ENCODE data around the gene RIPOR3. TPM values are rescaled to one million over a fixed set of nuclear protein-coding genes. Genes with fewer than 3 reads are reported as not detected.

The RIPOR3 gene
- total RNA-seq, 2 experiments from 2014 or later: 0.53 TPM; not detected in 1

DNA sequence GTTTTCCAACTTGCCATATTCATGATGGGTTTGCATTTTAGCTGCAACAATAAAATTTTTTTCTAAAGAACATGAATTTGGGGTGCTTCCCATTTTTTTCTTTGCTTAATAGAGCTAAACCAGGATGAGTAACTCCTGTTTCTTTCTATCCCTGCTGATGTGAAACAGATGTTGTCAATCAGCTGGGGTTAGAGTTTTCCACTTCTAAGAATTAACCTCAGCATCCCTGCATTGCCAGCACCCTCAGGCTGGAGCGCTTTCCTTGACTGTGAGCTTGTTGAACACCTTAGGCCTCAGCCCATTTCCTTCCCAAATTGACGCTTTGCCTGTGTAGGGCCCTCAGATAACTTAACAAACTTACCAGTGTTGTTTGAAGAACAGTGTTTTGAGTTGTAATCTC lies 106.7 kb downstream of the RIPOR3 start:
- H3K9me2 ChIP-seq (ENCODE audit: insufficient read depth, low read length): no peaks in the 10 kb centered on the region
- no peaks in the 10 kb centered on the region for H4K20me1 ChIP-seq (ENCODE audit: insufficient read depth, low read length)
- TF ChIP-seq EZH2phosphoT487 (IDR thresholded peaks at IDR 0.05; ENCODE audit: borderline replicate concordance, low read depth, low read length) (no peak), CTCF (conservative IDR thresholded peaks at IDR 0.05; ENCODE audit: low read length) (no peak)
- no peaks in the 10 kb centered on the region for H3K79me2 ChIP-seq (ENCODE audit: insufficient read depth, low read depth, low read length)
- intact Hi-C loops (cut with micrococcal nuclease; ENCODE audit: unreplicated experiment): no loop called here
- H3K36me3 ChIP-seq (ENCODE audit: insufficient read depth, low read length): peaks cover 34% of the 10 kb centered on the region
- H3K4me1 ChIP-seq (ENCODE audit: insufficient read depth, low read length, poor library complexity, severe bottlenecking): peaks cover 29% of the 10 kb centered on the region
- H3K27ac ChIP-seq (ENCODE audit: low read depth, low read length, poor library complexity, severe bottlenecking): no peak overlapping the region
- no peak for DNase-seq (ENCODE audit: low spot score)
- no peak overlapping the region for H2AFZ ChIP-seq (ENCODE audit: low read length)
- no peaks in the 10 kb centered on the region for H3K9me3 ChIP-seq (ENCODE audit: low read length)
- no peak overlapping the region for H3K4me3 ChIP-seq (ENCODE audit: low read depth, low read length, poor library complexity, severe bottlenecking)
- no TSS peak for BruUV-seq (replicated peaks)
- ChIA-PET POLR2A (interaction anchor here (0.6 kb wide), 1 partner anchor 160 kb away, joined by 3 read pairs; no protein-coding TSS in a partner anchor), CTCF (ENCODE audit: unreplicated experiment) (no interaction called here)
- H3K4me2 ChIP-seq (ENCODE audit: low read length): no peak overlapping the region

- peak overlapping the region; percentile 66 for H3K27ac ChIP-seq (ENCODE audit: low read depth, low read length, poor library complexity, severe bottlenecking)
- no peaks in the 10 kb centered on the region for H3K9me2 ChIP-seq (ENCODE audit: insufficient read depth, low read length)
- ChIA-PET POLR2A (no interaction called here), CTCF (ENCODE audit: unreplicated experiment) (no interaction called here)
- intact Hi-C loops (cut with micrococcal nuclease; ENCODE audit: unreplicated experiment): loop anchor here (2.0 kb wide), 2 partner anchors 73 to 397 kb away; partner anchors contain the start of gene PTPN1
- peaks cover 29% of the 10 kb centered on the region for H3K4me1 ChIP-seq (ENCODE audit: insufficient read depth, low read length, poor library complexity, severe bottlenecking)
- H3K4me2 ChIP-seq (ENCODE audit: low read length): peak overlapping the region; percentile 61; the same call in 1 of the 2 replicates
- H3K36me3 ChIP-seq (ENCODE audit: insufficient read depth, low read length): peaks cover 45% of the 10 kb centered on the region
- no peaks in the 10 kb centered on the region for H3K9me3 ChIP-seq (ENCODE audit: low read length)
- H3K79me2 ChIP-seq (ENCODE audit: insufficient read depth, low read depth, low read length): no peaks in the 10 kb centered on the region
- H3K4me3 ChIP-seq (ENCODE audit: low read depth, low read length, poor library complexity, severe bottlenecking): no peak overlapping the region
- no peak for DNase-seq (ENCODE audit: low spot score)
- BruUV-seq (replicated peaks): TSS peak; percentile 48
- no peak overlapping the region for H2AFZ ChIP-seq (ENCODE audit: low read length)
- no peaks in the 10 kb centered on the region for H4K20me1 ChIP-seq (ENCODE audit: insufficient read depth, low read length)
- no peak for TF ChIP-seq CTCF (conservative IDR thresholded peaks at IDR 0.05; ENCODE audit: low read length)
- TF ChIP-seq EZH2phosphoT487 (IDR thresholded peaks at IDR 0.05; ENCODE audit: borderline replicate concordance, low read depth, low read length): no peak
Measured at GRCh38 chr20:50583442-50584150, 107.7 kb downstream of the RIPOR3 start.

Measured in OCI-LY7 (cell line).